ENCODE results near the gene B9D1.

The B9D1 gene

GRCh38 chr17:19348806-19349205 is 13.7 kb downstream of the B9D1 start:
- Histone ChIP-seq H3K9ac (ENCODE audit: low read depth, low read length) (no peak overlapping the region), H3K36me3 (ENCODE audit: control insufficient read depth, insufficient read depth, low read length) (peaks cover 6% of the 10 kb centered on the region; the same call in 1 of the 2 replicates), H3K9me3 (ENCODE audit: control insufficient read depth, insufficient read depth, low read length) (no peaks in the 10 kb centered on the region), H3K4me1 (ENCODE audit: control insufficient read depth, insufficient read depth, low read length) (no peaks in the 10 kb centered on the region), H3K4me3 (ENCODE audit: low read depth, low read length) (no peak overlapping the region), H3K27ac (ENCODE audit: low read depth, low read length) (no peak overlapping the region), H3K27me3 (ENCODE audit: control insufficient read depth, insufficient read depth, low read length) (no peaks in the 10 kb centered on the region)

GRCh38 chr17:19348081-19348650 is 14.4 kb downstream of the B9D1 start:
- H3K4me1 ChIP-seq (ENCODE audit: control insufficient read depth, insufficient read depth, low read length): no peaks in the 10 kb centered on the region
- no peak overlapping the region for H3K9ac ChIP-seq (ENCODE audit: low read depth, low read length)
- peaks cover 7% of the 10 kb centered on the region; the same call in 1 of the 2 replicates for H3K36me3 ChIP-seq (ENCODE audit: control insufficient read depth, insufficient read depth, low read length)
- H3K9me3 ChIP-seq (ENCODE audit: control insufficient read depth, insufficient read depth, low read length): no peaks in the 10 kb centered on the region
- no peak overlapping the region for H3K27ac ChIP-seq (ENCODE audit: low read depth, low read length)
- H3K27me3 ChIP-seq (ENCODE audit: control insufficient read depth, insufficient read depth, low read length): no peaks in the 10 kb centered on the region
- no peak overlapping the region for H3K4me3 ChIP-seq (ENCODE audit: low read depth, low read length)

GRCh38 chr17:19347323-19348080 is 15.0 kb downstream of the B9D1 start:
- H3K9me3 ChIP-seq (ENCODE audit: control insufficient read depth, insufficient read depth, low read length): no peaks in the 10 kb centered on the region
- no peaks in the 10 kb centered on the region for H3K4me1 ChIP-seq (ENCODE audit: control insufficient read depth, insufficient read depth, low read length)
- peaks cover 7% of the 10 kb centered on the region; the same call in 1 of the 2 replicates for H3K36me3 ChIP-seq (ENCODE audit: control insufficient read depth, insufficient read depth, low read length)
- no peak overlapping the region for H3K4me3 ChIP-seq (ENCODE audit: low read depth, low read length)
- H3K27ac ChIP-seq (ENCODE audit: low read depth, low read length): no peak overlapping the region
- H3K9ac ChIP-seq (ENCODE audit: low read depth, low read length): no peak overlapping the region
- H3K27me3 ChIP-seq (ENCODE audit: control insufficient read depth, insufficient read depth, low read length): no peaks in the 10 kb centered on the region

- no peak overlapping the region for H3K9ac ChIP-seq (ENCODE audit: low read depth, low read length)
- no peaks in the 10 kb centered on the region; the same call in 1 of the 2 replicates for H3K4me1 ChIP-seq (ENCODE audit: control insufficient read depth, insufficient read depth, low read length)
- H3K9me3 ChIP-seq (ENCODE audit: control insufficient read depth, insufficient read depth, low read length): no peaks in the 10 kb centered on the region
- no peak overlapping the region for H3K4me3 ChIP-seq (ENCODE audit: low read depth, low read length)
- no peaks in the 10 kb centered on the region for H3K27me3 ChIP-seq (ENCODE audit: control insufficient read depth, insufficient read depth, low read length)
- no peak overlapping the region for H3K27ac ChIP-seq (ENCODE audit: low read depth, low read length)
- peaks cover 7% of the 10 kb centered on the region; the same call in 1 of the 2 replicates for H3K36me3 ChIP-seq (ENCODE audit: control insufficient read depth, insufficient read depth, low read length)
Observed at GRCh38 chr17:19346351-19347255, 15.9 kb downstream of the B9D1 start.

GRCh38 chr17:19345486-19346350 is 16.8 kb downstream of the B9D1 start:
- no peaks in the 10 kb centered on the region; the same call in 1 of the 2 replicates for H3K4me1 ChIP-seq (ENCODE audit: control insufficient read depth, insufficient read depth, low read length)
- H3K36me3 ChIP-seq (ENCODE audit: control insufficient read depth, insufficient read depth, low read length): peaks cover 7% of the 10 kb centered on the region; the same call in 1 of the 2 replicates
- no peak overlapping the region for H3K9ac ChIP-seq (ENCODE audit: low read depth, low read length)
- H3K27ac ChIP-seq (ENCODE audit: low read depth, low read length): no peak overlapping the region
- no peak overlapping the region for H3K4me3 ChIP-seq (ENCODE audit: low read depth, low read length)
- H3K9me3 ChIP-seq (ENCODE audit: control insufficient read depth, insufficient read depth, low read length): no peaks in the 10 kb centered on the region
- H3K27me3 ChIP-seq (ENCODE audit: control insufficient read depth, insufficient read depth, low read length): no peaks in the 10 kb centered on the region

GRCh38 chr17:19345067-19345460 is 17.5 kb downstream of the B9D1 start:
- Histone ChIP-seq H3K36me3 (ENCODE audit: control insufficient read depth, insufficient read depth, low read length) (peaks cover 7% of the 10 kb centered on the region; the same call in 1 of the 2 replicates), H3K9ac (ENCODE audit: low read depth, low read length) (no peak overlapping the region)

GRCh38 chr17:19344311-19345066 is 18.0 kb downstream of the B9D1 start:
- Histone ChIP-seq H3K4me1 (ENCODE audit: control insufficient read depth, insufficient read depth, low read length) (peaks cover 3% of the 10 kb centered on the region), H3K36me3 (ENCODE audit: control insufficient read depth, insufficient read depth, low read length) (peaks cover 7% of the 10 kb centered on the region; the same call in 1 of the 2 replicates), H3K9ac (ENCODE audit: low read depth, low read length) (no peak overlapping the region), H3K9me3 (ENCODE audit: control insufficient read depth, insufficient read depth, low read length) (no peaks in the 10 kb centered on the region), H3K4me3 (ENCODE audit: low read depth, low read length) (no peak overlapping the region), H3K27ac (ENCODE audit: low read depth, low read length) (no peak overlapping the region), H3K27me3 (ENCODE audit: control insufficient read depth, insufficient read depth, low read length) (no peaks in the 10 kb centered on the region)

More at GRCh38 chr17:19345067-19345460, 17.5 kb downstream of the B9D1 start:
- H3K27ac ChIP-seq (ENCODE audit: low read depth, low read length): no peak overlapping the region
- no peaks in the 10 kb centered on the region; the same call in 1 of the 2 replicates for H3K4me1 ChIP-seq (ENCODE audit: control insufficient read depth, insufficient read depth, low read length)
- H3K9me3 ChIP-seq (ENCODE audit: control insufficient read depth, insufficient read depth, low read length): no peaks in the 10 kb centered on the region
- H3K27me3 ChIP-seq (ENCODE audit: control insufficient read depth, insufficient read depth, low read length): no peaks in the 10 kb centered on the region
- no peak overlapping the region for H3K4me3 ChIP-seq (ENCODE audit: low read depth, low read length)

- Histone ChIP-seq H3K4me3 (ENCODE audit: low read depth, low read length) (no peak overlapping the region), H3K9ac (ENCODE audit: low read depth, low read length) (no peak overlapping the region), H3K4me1 (ENCODE audit: control insufficient read depth, insufficient read depth, low read length) (peaks cover 10% of the 10 kb centered on the region), H3K27ac (ENCODE audit: low read depth, low read length) (no peak overlapping the region), H3K9me3 (ENCODE audit: control insufficient read depth, insufficient read depth, low read length) (no peaks in the 10 kb centered on the region), H3K27me3 (ENCODE audit: control insufficient read depth, insufficient read depth, low read length) (no peaks in the 10 kb centered on the region), H3K36me3 (ENCODE audit: control insufficient read depth, insufficient read depth, low read length) (peaks cover 7% of the 10 kb centered on the region; the same call in 1 of the 2 replicates)
Observed at GRCh38 chr17:19343671-19344151, 18.8 kb downstream of the B9D1 start.

GRCh38 chr17:19343256-19343630 is 19.3 kb downstream of the B9D1 start:
- Histone ChIP-seq H3K9ac (ENCODE audit: low read depth, low read length) (no peak overlapping the region), H3K9me3 (ENCODE audit: control insufficient read depth, insufficient read depth, low read length) (no peaks in the 10 kb centered on the region), H3K4me3 (ENCODE audit: low read depth, low read length) (no peak overlapping the region), H3K4me1 (ENCODE audit: control insufficient read depth, insufficient read depth, low read length) (peaks cover 15% of the 10 kb centered on the region), H3K27ac (ENCODE audit: low read depth, low read length) (no peak overlapping the region), H3K27me3 (ENCODE audit: control insufficient read depth, insufficient read depth, low read length) (no peaks in the 10 kb centered on the region), H3K36me3 (ENCODE audit: control insufficient read depth, insufficient read depth, low read length) (peaks cover 7% of the 10 kb centered on the region; the same call in 1 of the 2 replicates)

All from HUES48 (cell line).